GM12892 (cell line): ENCODE data around the gene PRORP.

ENCODE experiments used
- POLR2A ChIP-seq: IDR thresholded peaks from 2 replicates; pipeline ENCODE4 v1.6.1; 2011; ENCODE audit warnings: low read depth, low read length, control low read depth
- POLR2AphosphoS5 ChIP-seq: IDR thresholded peaks from 2 replicates; pipeline ENCODE4 v1.6.1; 2011; ENCODE audit warnings: low read depth, low read length, control low read depth
- TAF1 ChIP-seq: IDR thresholded peaks from 2 replicates; pipeline ENCODE4 v1.6.1; 2011; ENCODE audit warnings: low read depth, mild to moderate bottlenecking, control low read depth, low read length, borderline replicate concordance

GRCh38 chr14:35123388-35123703 lies 994 bp downstream of the PRORP start:
- no peak for TF ChIP-seq POLR2A
- no peak for TF ChIP-seq TAF1
- TF ChIP-seq POLR2AphosphoS5: no peak
